GM10266 (cell line): ENCODE results near the gene ARPC3.
"Not testable (repeated sequence)": the region's sequence is repeated elsewhere in the genome, so short reads cannot be mapped to it uniquely, and the experiment has no call there.

Experiments used
- DNase-seq: peaks from one replicate; pipeline ENCODE4 v3.0.0; 2012; ENCODE audit errors: extremely low spot score
- CTCF ChIP-seq: IDR thresholded peaks from 2 replicates; pipeline ENCODE4 v1.5.1; 2012; ENCODE audit warnings: mild to moderate bottlenecking, low read depth; ENCODE audit not compliant: control insufficient read depth, insufficient read depth; ENCODE audit errors: missing control alignments

The ARPC3 gene

DNA sequence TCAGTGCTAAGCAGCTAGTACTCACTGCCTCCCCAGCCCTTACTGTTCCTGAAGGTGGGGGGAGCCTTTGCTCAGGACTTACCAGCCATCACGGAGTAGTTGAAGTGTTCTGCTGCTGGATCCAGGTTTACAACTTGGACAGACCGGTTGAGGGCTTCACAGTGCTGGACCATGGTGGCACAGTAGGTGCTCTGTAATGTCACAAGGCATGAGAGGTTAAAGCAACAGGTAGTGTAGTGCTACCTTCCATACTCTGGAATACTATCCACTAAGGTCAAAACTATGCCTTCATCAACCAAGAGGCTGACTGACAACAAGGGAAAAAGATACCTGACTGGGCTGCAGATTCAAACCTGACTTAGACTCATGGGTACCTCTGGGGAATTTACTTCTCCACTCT is 14.9 kb upstream of the ARPC3 start:
- TF ChIP-seq CTCF: no peak
- DNase-seq: no peak

DNA sequence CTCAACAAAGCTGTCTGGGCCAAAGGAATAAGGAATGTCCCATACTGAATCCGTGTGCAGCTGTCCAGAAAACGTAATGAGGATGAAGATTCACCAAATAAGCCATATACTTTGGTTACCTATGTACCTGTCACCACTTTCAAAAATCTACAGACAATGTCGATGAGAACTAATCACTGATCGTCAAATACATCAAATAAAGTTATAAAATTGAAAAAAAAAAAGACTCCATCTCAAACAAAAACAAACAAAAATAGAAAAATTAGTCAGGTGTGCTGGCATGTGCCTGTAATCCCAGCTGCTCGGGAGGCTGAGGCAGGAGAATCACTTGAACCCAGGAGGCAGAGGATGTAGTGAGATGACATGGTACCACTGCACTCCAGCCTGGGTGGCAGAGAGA is 11.1 kb upstream of the ARPC3 start:
- DNase-seq: not testable (repeated sequence)

- no peak for DNase-seq
- no peak for TF ChIP-seq CTCF
Measured at GRCh38 chr12:110458756-110459155, 8.6 kb upstream of the ARPC3 start.

GRCh38 chr12:110453569-110454296 is 3.6 kb upstream of the ARPC3 start:
- no peak for DNase-seq
- no peak for TF ChIP-seq CTCF

DNA sequence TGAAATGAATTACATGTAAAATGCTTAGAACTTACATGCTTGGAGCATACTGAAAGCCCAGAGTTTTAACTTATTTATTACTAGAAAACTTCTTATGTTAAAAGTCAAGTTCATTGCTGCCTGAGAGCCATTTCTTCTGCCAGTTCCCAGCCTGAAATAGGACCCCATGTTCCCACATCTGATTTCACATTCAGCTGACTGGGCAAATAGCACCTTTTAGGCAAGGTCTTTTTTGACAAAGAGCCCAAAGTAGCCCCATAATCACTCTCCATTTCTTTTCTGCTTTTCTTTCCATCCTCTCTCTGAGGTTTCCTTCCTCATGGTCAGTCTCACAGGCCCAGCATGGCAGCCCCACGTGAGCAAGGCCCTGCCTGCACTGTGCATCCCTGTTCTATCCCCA is 1.1 kb upstream of the ARPC3 start:
- DNase-seq: no peak
- no peak for TF ChIP-seq CTCF

GRCh38 chr12:110444455-110444854 is 5.7 kb downstream of the ARPC3 start:
- no peak for TF ChIP-seq CTCF

GRCh38 chr12:110436231-110436630 is 13.9 kb downstream of the ARPC3 start:
- TF ChIP-seq CTCF: no peak
- no peak for DNase-seq

More at GRCh38 chr12:110444455-110444854, 5.7 kb downstream of the ARPC3 start:
- DNase-seq: no peak

DNA sequence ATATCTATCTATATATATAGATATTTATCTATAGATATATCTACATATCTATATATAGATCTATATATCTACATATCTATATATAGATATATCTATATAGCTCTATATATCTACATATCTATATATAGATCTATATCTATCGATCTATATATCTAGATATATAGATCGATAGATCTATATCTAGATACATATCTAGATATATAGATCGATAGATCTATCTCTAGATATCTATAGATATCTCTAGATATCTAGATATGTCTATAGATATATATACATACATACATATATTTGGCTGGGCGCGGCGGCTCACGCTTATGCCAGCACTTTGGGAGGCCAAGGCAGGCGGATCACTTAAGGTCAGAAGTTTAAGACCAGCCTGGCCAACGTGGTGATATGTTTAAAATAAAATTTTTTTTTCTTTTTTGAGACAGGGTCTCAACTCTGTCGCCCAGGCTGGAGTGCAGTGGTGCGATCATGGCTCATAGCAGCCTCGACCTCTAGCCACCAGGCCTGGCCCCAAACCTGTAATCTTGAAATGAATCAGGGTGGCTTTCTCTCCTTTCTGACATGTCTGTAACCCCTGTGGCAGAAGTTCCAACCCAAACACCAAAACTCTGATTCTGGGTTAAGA is 18.1 kb downstream of the ARPC3 start:
- no peak for TF ChIP-seq CTCF

DNA sequence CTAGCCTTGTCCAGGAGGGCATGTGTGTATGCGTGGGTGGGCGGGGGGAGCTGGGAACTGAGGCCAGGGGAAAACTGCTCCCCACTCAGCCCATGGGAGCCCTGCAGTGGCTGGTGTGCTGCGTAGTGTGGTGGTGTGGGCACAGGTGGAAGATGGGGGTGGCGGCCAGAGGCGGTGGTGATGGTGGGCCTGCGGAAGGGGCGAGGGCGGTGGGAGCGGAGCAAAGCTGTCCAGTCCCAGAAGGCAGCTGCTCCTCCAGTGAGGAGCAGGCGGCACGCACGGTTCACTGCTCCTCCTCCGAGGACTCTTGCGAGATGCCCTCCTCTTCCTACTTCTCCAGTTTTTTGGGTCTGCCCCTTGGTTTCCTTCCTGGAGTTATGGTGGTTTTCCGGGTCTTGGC is 20.5 kb downstream of the ARPC3 start:
- DNase-seq: not testable (repeated sequence)

More for the DNA sequence above, 18.1 kb downstream of the ARPC3 start:
- DNase-seq: no peak
